Measurements from ENCODE around the gene ALPP.

- TF ChIP-seq EZH2 (IDR thresholded peaks at IDR 0.05; ENCODE audit: insufficient read depth, poor library complexity, severe bottlenecking) (no peak), EZH2phosphoT487 (IDR thresholded peaks at IDR 0.05; ENCODE audit: insufficient read depth, low read depth) (0 out of 2 replicates have a peak, but pooled peaks have one; percentile 7)
Measured at GRCh38 chr2:232386740-232387450, 8.3 kb downstream of the ALPP start.

All from GM23248 (cell line).